Activated CD8-positive, alpha-beta memory T cell treated with anti-CD3 and anti-CD28 coated beads for 48 hours (primary cell): ENCODE data around the gene BHLHE23.

Source experiments
- DNase-seq, 3 experiments: peaks; one replicate each; pipeline ENCODE4 v3.0.0-alpha.2; 2020; ENCODE audit warnings: low read depth in 2 of 3, low spot score in 2 of 3

The BHLHE23 gene

DNA sequence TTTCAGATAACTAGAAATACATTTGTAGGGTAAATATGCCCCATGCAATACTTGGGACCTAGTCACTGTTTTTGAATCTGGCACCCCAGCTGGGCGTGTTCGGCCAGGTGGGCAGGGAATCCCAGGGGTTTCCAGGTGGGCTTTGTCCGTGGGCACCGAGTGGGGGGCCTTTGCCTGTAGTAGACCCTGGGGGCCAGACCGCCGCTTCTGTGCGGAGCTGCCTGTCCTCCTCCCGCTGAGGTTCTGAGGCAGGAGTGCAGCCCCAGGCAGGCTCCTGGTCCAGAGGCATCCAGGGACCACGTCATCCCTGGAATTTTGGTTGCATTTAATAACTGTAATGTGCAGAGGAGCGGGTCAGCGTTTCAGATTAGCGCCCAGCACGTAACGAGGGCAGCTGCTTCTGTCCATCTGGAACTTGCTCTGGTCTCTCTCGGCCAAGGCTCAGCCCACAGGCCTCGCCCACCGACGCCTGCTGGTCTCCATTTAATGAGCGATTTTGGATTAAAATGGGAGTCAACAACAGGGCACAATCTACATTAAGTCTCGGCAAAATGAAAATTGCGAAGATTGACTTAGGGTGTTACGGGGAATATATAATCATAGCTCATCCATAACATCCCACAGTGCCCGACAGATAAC lies 12.8 kb downstream of the BHLHE23 start:
- DNase-seq, result no peak

DNA sequence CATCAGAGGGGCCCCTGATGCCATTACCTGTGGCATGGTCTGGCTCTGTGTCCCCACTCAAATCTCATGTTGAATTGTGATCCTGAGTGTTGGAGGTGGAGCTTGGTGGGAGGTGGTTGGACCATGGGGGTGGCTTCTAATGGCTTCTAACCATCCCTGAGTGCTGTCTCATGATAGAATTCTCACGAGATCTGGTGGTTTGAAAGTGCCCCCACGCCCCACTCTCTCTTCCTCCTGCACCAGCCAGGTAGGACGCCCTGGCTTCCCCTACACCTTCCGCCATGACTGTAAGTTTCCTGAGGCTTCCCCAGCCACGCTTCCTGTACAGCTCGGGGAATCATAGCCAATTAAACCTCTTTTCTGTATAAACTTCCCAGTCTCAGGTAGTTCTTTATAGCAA lies 14.9 kb downstream of the BHLHE23 start:
- no peak for DNase-seq

DNA sequence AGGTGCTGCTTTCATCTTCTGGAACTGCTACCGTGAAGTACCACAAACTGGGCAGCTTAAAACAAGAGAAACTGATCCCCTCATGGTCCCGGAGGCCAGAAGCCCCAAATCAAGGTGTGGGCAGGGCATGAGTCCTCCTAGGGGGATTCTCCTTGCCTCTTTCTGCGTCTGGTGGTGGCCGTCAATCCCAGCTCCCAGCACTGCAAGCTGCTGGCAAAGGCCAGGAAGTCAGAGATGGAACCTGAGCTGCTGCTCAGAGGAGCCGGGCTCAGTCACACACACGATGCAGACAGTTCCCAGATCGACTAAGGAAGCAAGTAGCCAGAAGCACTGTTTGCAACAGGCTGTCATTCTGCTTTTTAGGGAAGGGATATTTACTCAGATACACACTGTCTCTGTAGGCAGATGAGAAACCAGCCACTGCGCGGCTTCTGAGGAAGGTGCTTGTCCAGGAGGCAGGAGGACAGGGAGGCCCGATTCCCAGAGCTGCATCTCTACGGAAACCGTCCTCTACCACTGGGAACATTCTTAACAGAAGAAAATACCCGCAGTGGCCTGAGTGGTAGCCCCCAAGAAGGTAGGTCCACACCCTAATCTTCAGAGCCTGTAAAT lies 15.5 kb downstream of the BHLHE23 start:
- DNase-seq, result no peak

DNA sequence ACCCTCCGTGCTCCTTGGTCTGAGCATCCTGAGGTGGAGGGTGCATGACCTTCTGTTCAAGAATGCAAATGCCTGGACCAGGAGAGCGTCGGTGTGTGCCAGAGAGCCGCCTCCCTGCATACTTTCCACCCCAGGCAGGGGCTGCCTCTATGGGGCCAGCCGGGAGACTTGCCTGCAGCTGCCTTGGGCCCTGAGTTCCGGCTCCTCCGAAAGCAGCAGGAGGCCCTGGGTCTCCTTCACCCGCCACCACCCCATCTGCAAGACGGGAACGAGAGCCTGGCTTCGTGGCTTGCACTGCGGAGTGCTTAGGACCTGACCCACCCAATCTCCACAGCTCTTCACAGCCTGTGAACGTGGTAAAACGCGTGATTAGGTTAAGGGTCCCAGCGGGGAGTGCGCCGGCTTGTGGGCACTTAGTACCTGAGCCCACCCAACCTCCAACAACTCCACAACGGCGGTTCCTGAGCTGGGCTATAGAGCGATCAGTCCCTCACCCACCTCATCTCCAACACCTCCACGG lies 16.4 kb downstream of the BHLHE23 start:
- DNase-seq, result no peak

DNA sequence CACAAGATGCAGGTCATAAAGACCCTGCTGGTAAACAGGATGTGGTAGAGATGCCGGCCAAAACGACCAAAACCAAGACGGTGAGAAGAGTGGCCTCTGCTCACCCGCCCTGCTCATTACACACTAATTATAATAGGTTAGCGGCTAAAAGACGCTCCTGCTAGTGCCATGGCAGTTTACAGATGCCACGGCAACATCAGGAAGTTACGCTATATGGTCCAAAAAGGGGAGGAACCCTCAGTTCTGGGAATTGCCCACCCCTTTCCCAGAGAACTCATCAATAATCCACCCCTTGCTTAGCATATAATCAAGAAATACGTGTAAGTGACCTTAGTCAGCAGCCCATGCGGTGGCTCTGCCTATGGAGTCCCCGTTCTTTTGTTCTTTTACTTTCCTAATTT lies 17.6 kb downstream of the BHLHE23 start:
- DNase-seq, result no peak

DNA sequence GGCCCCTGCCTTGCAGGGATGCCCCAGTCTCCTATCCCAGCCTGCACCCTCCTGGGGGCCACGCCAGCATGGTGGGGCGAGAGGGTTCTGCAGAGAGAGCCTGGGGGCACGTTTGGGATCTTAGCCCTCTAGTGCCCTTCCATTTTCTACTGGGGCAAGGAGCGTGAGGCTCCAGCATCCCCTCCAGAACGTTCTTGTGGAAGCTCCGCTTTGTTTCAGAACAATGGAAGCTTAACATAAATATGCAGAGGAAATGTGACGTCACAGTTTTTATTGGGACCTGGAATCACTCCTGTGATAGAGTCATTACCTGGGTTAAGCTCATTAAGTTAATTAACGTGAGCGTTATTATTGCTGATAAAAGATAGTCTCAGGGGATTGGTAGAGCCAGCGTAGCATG lies 19.6 kb downstream of the BHLHE23 start:
- DNase-seq, result no peak

DNA sequence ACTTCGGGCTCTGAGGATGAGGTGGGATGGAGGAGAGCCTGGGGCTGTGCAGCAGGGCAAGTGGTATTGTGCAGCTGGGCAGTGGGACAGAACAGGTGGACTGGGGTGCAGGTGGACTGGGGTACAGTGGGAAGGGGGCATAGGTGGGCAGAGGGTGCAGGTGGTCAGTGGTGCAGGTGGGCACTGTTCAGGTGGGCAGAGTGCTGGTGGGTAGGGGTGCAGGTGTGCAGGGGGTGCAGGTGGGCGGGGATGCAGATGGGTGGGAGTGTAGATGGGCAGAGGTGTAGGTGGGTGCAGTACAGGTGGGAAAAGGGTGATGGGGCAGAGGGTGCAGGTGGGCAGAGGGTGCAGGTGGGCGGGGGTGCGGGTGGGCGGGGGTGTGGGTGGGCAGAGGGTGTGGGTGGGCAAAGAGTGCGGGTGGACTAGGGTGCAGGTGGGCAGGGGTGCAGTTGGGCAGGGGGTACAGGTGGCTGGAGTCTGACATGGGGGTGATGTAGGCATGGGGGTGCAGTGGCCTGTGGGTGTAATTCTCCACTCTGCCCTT lies 20.4 kb downstream of the BHLHE23 start:
- no peak for DNase-seq

DNA sequence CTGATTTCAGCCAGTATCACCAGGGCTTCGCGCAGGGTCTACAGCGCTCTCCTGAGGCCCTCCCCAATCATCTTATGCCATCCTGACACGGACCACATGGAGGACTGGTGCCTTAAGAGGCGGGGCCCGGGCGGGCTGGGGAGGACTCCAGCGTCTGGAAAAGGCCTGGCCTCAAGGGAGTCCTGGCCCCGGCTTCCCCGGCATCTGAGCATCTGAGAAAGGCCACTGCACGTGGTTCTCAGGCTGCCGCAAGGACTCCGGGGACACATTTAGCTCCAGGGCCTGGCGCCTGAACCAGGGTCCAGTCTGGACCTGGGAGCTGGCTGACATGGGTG lies 21.4 kb downstream of the BHLHE23 start:
- DNase-seq, result no peak

DNA sequence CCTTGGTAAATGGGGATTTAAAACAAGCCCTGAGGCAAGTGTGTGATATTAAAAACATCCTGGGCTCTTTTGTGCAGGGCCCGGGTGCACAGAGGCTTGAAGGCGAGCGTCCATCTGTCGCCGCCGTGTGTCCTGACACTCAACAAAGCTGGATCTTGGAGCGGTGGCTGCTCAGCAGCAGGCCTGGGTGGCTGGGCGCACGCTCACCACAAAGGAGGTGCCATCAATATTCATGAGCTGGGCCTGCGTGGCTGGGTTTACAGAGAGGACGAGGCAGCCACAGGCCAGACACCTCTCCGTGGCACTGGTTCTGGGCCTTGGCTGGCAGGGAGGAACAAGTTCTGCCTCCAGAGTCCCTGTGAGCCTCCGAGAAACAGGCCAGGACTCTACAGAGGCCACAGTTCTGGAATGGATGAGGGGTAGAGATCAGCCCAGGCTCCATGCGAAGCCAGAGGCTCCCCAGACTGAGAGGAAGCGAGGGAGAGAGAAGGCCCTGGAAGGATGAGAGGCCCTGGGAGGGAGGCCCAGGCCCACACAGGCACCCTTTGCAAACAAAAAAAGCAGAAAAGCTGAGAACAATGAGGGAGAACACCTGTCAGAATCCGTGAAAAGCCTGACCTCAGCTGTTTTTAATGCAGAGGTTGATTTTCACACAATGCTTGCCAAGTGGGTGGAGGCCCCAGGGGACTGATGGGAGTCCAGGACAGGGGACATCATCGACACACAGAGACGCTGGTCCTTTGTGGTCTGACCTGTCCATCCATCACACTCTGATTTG lies 21.9 kb downstream of the BHLHE23 start:
- no peak for DNase-seq

DNA sequence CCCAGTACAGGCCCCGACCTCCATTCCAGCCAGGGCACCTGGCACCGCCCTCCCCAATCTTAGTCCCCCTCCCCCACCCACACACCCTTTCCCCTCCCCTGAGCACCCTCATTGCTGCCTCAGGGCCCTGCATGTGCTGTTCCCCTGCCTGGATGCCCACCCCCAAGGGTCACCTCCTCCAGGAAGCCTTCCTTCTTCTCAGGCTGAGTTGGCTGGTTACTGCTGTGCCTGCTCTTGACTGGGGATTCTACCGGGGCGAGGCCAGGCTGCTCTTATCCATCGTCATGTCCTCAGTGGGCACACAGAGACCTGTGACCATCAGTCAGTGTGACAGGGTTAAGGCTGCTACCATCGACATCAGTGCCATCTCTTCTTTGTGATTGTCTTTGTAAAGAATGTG lies 23.6 kb downstream of the BHLHE23 start:
- DNase-seq, result no peak

DNA sequence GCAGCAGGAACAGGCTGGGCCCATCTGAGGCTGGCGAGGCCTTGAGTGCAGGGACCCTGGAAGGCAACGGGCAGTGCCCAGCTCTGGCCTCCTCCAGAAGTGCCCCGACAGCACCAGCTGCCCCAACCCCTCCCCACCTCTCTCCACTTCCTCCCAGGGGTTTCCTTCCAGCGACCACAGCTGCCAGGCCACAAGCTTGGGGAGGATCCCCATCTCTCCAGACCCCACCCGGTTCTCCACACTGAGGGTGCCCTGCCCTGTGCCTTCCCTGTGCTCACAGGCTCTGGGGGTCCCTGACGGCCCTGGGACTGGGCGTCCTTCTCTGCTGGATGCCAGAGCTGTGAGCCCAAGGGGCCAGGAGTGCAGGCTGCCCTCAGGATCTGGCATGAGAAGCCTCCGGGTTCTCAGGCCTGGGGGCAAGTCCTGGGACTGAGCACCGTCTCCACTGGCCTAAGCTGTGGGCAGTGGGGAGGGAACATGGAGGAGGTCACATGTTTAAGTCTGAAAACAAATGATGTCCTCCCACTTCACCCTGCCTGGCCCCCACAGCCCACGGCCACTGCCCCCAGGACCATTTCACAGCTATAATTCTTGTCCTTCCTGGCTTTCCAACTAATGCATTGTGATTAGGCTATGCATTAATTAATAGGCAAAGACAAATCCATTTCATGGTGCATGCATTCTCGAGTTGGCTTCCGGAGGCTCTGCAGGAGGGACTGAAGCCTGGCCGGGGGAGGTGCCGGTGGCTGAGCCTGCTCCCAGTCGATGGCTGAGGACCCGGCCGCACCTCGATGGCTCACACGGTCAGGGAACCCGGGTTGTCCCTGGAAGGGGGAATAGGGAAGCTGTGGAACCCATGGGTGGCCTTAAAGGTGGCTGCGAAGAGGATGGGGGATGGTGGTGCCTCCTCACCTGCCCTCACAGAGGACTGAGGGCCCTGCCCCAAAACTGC lies 24.4 kb downstream of the BHLHE23 start:
- DNase-seq, result no peak

DNA sequence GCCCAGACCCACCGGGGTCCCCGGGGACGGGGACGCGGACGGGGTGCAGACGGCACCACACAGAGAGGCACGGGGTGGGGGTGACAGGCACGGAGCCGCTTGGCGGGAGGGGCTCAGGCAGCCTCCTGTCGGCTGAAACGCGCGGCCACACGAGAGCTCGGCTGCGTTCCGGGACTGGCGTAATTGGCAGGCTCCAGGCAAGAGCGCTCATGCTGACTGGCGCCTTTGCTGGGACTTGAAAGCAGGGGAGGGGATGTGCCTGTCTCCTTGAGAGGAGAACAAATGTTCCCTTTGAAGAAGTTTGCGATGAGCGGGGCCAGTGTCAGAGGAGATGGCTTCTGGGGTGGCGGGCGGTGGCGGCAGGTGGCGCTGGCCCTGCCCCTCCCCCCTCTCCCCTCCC lies 25.8 kb downstream of the BHLHE23 start:
- no peak for DNase-seq

DNA sequence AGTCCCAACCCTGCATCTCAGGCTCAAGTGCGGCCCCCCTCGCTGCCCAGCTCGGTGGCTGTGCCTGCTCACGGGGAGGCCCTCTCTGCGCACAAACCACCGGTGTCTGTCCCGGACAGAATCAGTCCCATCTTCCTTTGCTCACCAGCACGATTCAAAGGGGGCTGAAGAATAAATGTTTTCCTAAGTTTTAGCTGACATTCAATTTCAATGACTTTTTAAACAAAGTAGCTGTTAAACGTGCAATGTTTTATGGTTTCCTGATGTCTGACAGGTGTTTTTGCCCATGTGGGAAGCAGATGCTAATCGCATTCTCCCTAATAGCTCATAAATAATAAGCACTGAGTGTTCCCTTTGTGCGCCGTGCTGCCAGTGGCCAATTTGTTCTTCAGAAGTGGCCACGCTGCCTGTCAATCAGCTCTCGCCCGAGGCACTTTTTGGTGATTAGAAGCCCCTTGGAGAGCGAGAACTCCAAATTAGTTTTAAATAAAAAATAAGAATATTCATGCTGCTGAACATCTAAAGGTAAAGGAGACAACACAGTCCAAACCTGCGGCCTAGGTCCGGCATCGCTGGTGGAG lies 26.3 kb downstream of the BHLHE23 start:
- no peak for DNase-seq

DNA sequence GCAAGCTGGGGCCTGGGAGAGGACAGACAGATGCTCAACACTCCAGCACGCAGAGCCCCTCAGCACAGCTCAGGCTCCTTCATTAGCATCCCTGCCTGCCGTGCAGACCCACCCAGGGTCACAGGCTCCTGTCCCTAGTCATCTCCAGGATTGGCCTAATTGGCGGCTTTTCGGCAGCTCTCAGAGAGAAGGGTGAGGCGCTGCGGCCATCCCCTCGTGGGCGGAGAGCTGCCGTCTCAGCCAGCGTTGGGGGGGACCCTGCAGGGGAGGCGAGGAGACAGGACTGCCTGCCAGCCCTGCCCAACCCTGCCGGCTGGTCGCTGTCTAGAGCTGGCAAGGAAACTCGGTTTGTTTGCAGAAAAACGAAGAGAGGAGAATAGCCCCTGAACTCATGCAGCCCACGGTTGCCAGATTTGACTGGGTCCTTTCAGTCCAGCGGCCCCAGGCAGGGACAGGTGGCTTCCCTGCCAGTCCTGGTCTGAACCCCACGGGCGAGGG lies 26.8 kb downstream of the BHLHE23 start:
- no peak for DNase-seq

DNA sequence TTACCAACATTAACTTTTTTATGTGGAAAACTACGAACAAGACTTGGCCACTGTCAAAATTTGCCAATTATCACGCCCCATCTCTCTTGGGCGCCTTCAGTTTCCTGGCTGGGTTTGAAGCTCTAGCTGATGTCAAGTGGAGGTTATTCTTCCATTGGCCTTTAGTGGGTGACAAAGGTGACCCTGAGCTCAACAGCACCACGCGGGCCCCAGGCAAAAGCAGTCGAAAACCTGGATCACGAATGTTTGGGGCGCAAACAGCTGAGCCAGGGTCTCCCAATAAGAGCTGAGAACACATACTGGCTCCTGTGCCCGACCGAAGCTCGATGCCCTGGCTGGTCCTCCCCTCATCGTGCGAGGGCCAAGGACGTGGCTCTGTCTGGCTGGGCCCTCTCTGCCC lies 27.5 kb downstream of the BHLHE23 start:
- DNase-seq, result no peak

DNA sequence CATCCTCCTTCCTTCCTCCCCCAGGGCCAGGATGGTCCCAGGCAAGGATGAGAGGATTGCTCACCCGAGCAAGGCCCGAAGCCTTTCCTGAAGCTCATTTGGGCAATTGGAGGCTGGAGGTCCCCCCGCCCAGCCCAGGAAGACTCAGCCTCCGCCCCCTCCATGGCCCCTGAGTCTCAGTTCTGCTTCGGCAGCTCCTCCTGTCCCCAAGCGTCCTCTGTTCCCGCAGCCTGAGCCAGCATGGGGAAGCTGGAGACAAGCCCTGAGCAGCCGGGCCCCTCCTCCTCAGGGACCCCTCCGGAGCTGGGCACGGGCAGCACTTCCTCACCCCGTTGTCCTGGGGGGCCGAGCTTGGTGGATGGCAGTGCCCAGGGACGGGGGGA lies 28.2 kb downstream of the BHLHE23 start:
- no peak for DNase-seq

DNA sequence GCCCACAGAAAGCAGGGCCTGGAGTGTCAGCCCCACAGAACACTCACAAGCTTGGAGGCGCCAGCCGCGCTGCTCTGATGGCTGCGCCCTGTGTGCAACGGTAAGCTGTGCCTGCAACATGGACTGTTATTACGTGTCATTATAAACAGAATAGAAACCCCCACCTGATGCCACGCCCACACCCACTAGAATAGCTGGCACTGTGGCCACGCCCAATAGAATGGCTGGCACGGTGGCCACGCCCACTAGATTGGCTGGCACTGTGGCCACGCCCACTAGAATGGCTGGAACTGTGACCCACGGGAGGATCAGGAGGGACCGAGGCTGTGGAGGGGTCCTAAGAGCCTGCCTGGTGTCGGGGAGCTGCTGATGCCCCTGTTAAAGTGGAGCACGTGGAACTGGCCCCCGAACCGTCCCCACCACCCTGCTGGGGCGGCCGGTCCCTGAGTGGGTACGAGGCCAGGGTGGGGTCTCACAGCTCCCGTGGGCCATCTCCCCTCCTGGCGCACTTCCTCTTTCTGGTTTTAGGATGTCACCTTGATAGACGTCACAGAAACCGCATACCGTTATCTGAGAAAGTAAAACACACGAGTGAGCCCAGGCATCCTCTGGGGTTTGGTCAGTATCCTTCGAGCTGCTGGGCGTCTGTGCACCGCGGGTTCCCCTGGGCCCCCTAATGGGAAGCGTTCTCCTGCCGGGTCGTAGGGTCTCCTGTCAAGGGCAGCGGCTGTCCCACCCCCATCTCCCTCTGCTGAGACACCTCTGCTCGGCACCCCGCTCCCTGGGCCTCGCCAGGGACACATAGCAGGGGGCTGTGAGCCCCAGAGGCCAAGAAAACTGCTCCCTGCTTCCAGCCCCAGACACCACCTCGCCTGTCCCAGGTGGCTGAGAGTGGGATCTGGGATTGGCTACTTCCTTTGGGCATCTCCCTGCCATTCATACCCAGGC lies 28.9 kb downstream of the BHLHE23 start:
- DNase-seq, result no peak

DNA sequence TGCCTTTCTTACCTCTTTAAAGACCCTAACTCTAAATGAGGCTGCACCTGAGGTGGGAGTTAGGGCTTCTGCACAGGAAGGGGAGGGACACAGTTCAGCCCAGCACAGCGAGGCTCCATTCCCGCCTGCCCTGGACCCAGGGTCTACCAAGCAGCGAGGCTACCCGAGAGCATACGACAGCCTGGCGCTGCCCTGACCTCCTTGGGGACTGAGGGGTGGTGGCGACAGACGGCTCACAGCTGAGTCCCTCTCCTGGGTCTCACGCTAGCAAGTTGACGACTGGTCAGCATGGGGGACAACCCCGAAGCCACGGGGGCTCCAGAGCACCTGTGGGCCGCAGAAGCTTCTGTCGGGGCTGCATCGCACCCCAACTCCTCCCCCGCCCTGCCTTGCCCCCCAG lies 29.9 kb downstream of the BHLHE23 start:
- no peak for DNase-seq

DNA sequence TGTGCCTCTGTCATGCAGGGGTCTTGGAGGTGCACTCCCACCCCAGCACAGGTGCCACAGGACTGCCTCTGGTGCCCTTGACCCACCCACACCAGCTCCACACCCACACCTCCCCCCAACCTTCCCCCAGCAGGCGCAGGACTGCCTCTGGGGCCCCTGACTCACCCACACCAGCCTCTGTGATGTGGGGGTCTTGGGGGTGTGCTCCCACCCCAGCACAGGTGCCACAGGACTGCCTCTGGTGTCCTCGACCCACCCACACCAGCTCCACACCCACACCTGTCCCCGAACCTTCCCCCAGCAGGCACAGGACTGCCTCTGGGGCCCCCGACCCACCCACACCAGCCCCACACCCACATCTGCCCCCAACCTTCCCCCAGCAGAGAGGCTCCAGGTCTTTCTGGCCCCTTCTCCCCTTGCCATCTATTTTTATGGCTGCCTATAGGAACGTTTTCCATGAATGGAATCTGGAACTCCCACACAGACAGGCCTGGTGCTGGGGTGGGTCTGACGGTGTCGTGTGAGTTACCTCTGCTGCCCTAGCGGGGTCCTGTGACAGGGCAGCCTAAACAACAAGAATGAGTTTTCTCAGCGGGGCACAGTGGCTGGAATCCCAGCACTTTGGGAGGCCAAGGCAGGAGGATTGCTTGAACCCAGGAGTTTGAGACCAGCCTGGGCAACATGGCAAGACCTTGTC lies 30.8 kb downstream of the BHLHE23 start:
- DNase-seq, result no peak
